HepG2 (cell line): ENCODE results near the gene NISCH. TPM values are rescaled to one million over a fixed set of nuclear protein-coding genes. Genes with fewer than 3 reads are reported as not detected.
A peak's percentile ranks its signal among the peaks of the same experiment; 100 is the strongest.

Source experiments
- ATAC-seq: fragments of 200-7000 bp; cut with Tn5 transposase; 3 replicates; pipeline ENCODE4 v1.9.1; 2020; ENCODE audit warnings: mild to moderate bottlenecking, moderate library complexity
- BruUV-seq: library from RNA; stranded (reverse); fragments of 400-500 nt; replicated peaks from 2 replicates; lab custom pipeline; 2021; lab: Mats Ljungman, UMichigan
- CTCF ChIA-PET: fragments of 300-600 bp; formaldehyde crosslinking; extraction: SDS; loops from one replicate; lab custom pipeline; 2021; ENCODE audit warnings: low total read pairs, inconsistent platforms, low intra/inter-chr PET ratio; lab: Yijun Ruan, JAX
- POLR2A ChIA-PET: fragments of 350-600 bp; sonication (Branson Sonifier 250); formaldehyde crosslinking; loops from one replicate; lab custom pipeline; 2020; ENCODE audit warnings: antibody characterized with exemption, inconsistent platforms; lab: Yijun Ruan, JAX
- DNase-seq: peaks from one replicate; pipeline ENCODE4 v3.0.0-alpha.2; 2015; ENCODE audit warnings: low spot score
- FAIRE-seq: peaks from 3 replicates; lab custom pipeline; 2011; peaks lifted over from hg19 to GRCh38; lab: Jason Lieb, UNC
- H2AFZ ChIP-seq: one replicate; pipeline ENCODE4 v1.6.1; 2011; ENCODE audit warnings: low read length, inconsistent platforms
- H3K27ac ChIP-seq: fragments of 300-600 bp; 3 replicates; pipeline ENCODE4 v1.8.0; 2011; ENCODE audit warnings: mixed run types, mild to moderate bottlenecking, mixed read lengths, low read length, inconsistent platforms; ENCODE audit not compliant: insufficient read depth; ENCODE audit errors: extremely low read length
- H3K27me3 ChIP-seq, 2 experiments: fragments of 200-600 bp in 1 of 2; 2 replicates in 1 of 2; 3 replicates in 1 of 2; pipeline versions ENCODE4 v1.6.0 to v1.8.0; 2011; ENCODE audit warnings: low read length in 2 of 2, mild to moderate bottlenecking in 2 of 2, moderate library complexity in 2 of 2, inconsistent platforms in 1 of 2; ENCODE audit not compliant: insufficient read depth in 2 of 2, control insufficient read depth in 1 of 2
- H3K36me3 ChIP-seq, 2 experiments: fragments of 200-600 bp in 1 of 2; replicated peaks in 1 of 2; 2 replicates in 1 of 2; 3 replicates in 1 of 2; pipeline versions ENCODE4 v1.5.1 to v1.8.0; 2011; ENCODE audit warnings: low read length in 2 of 2, inconsistent platforms in 1 of 2; ENCODE audit not compliant: insufficient read depth in 2 of 2, control insufficient read depth in 1 of 2
- H3K4me1 ChIP-seq: 2 replicates; pipeline ENCODE4 v1.5.1; 2012; ENCODE audit warnings: low read length, inconsistent platforms; ENCODE audit not compliant: insufficient read depth
- H3K4me2 ChIP-seq: 2 replicates; pipeline ENCODE4 v1.6.0; 2011; ENCODE audit warnings: low read depth, low read length, inconsistent platforms
- H3K4me3 ChIP-seq, 3 experiments: fragments of 200-600 bp in 1 of 3; sonication (generic), shearing (Covaris generic) in 1 of 3; replicated peaks in 1 of 3; 2 replicates each; pipeline ENCODE4 v1.5.1; 2011 to 2016; ENCODE audit warnings: low read length in 3 of 3, inconsistent platforms in 2 of 3, low read depth in 2 of 3, mild to moderate bottlenecking in 2 of 3, control low read depth in 1 of 3, mixed read lengths in 1 of 3; ENCODE audit not compliant: insufficient read depth in 1 of 3
- H3K79me2 ChIP-seq: one replicate; pipeline ENCODE4 v1.6.1; 2011; ENCODE audit warnings: low read length, inconsistent platforms; ENCODE audit not compliant: insufficient read depth
- H3K9ac ChIP-seq: 2 replicates; pipeline ENCODE4 v1.6.0; 2011; ENCODE audit warnings: mild to moderate bottlenecking, low read depth, low read length, inconsistent platforms; ENCODE audit not compliant: insufficient read depth
- H3K9me3 ChIP-seq: 2 replicates; pipeline ENCODE4 v1.5.1; 2012; ENCODE audit warnings: mild to moderate bottlenecking, low read length
- H4K20me1 ChIP-seq: 2 replicates; pipeline ENCODE4 v1.6.0; 2011; ENCODE audit warnings: inconsistent platforms, mild to moderate bottlenecking, low read length, moderate library complexity; ENCODE audit not compliant: insufficient read depth
- GLI4 ChIP-seq: sonication (generic); formaldehyde crosslinking; IDR thresholded peaks from 2 replicates; pipeline ENCODE4 v1.5.1; 2020; ENCODE audit warnings: missing genetic modification reagents, mild to moderate bottlenecking, moderate library complexity, borderline replicate concordance
- PHF8 ChIP-seq: sonication (generic); formaldehyde crosslinking; IDR thresholded peaks from 2 replicates; pipeline ENCODE4 v1.5.0; 2020; ENCODE audit warnings: missing genetic modification reagents
- RBM39 ChIP-seq: fragments of 200-400 bp; formaldehyde crosslinking; IDR thresholded peaks from one replicate; pipeline ENCODE4 v1.6.1; 2018; ENCODE audit warnings: antibody characterized with exemption, mild to moderate bottlenecking, low read depth, low read length; ENCODE audit not compliant: poor library complexity, severe bottlenecking
- TCF7L2 ChIP-seq: IDR thresholded peaks from 2 replicates; pipeline ENCODE4 v1.6.1; 2011; ENCODE audit warnings: mild to moderate bottlenecking, low read depth, low read length, moderate library complexity
- ZNF121 ChIP-seq: sonication (generic); formaldehyde crosslinking; IDR thresholded peaks from 2 replicates; pipeline ENCODE4 v1.5.0; 2020; ENCODE audit warnings: mild to moderate bottlenecking, missing genetic modification reagents
- ZNF263 ChIP-seq: sonication (generic); formaldehyde crosslinking; IDR thresholded peaks from 2 replicates; pipeline ENCODE4 v1.4.0; 2020; ENCODE audit warnings: missing genetic modification reagents
- WGBS: methylation state at CpG from one replicate; pipeline ENCODE4 v1.1.6; 2017; ENCODE audit warnings: low lambda C conversion rate; 5-methylcytosine and 5-hydroxymethylcytosine counted together
- in situ Hi-C: cut with HindIII; loops from 2 replicates; pipeline ENCODE4 v1.10.0; 2017; ENCODE audit warnings: low pct_unique_long_range_greater_than_20kb; ENCODE audit not compliant: extremely low pct_ligation_motif_present
- intact Hi-C: fragments of 100-400 bp; cut with micrococcal nuclease; formaldehyde crosslinking; loops from one replicate; pipeline ENCODE4 v1.10.0; 2022; ENCODE audit not compliant: unreplicated experiment
- polyA plus RNA-seq, 8 experiments: library from polyadenylated mRNA; depleted of rRNA in 3 of 8; stranded (reverse) in 7 of 8; unstranded in 1 of 8; fragments of >200 nt; fragmentation: Illumina TruSeq in 4 of 8; extraction: Trizol in 4 of 8; gene quantifications; 2 replicates each; pipeline versions ENCODE4 v1.2.1 to v1.2.3, GENCODE V29; 2011 to 2016; ENCODE audit warnings: low read depth in 4 of 8, missing spikeins in 1 of 8, mixed read lengths in 1 of 8; ENCODE audit not compliant: insufficient read depth in 1 of 8
- total RNA-seq, 5 experiments: library from RNA; depleted of rRNA; stranded (reverse); fragments of >200 nt; fragmentation: Illumina TruSeq; extraction: Trizol; gene quantifications; 2 replicates each; pipeline ENCODE4 v1.2.3, GENCODE V29; 2016; ENCODE audit warnings: low read depth in 1 of 5
- TF ChIP-seq, protein P1 (sequence below): IDR thresholded peaks from 2 replicates; pipeline ENCODE4 v1.6.1; 2016
- TF ChIP-seq, protein P2 (sequence below): sonication (generic); formaldehyde crosslinking; IDR thresholded peaks from 2 replicates; pipeline ENCODE4 v1.5.0; 2020; ENCODE audit warnings: mild to moderate bottlenecking, missing genetic modification reagents

Gene NISCH
- total and polyA plus RNA-seq, 2 of the 13 experiments (the other 11 are each of a cell fraction or from before 2014, with no cell fraction given), result 27.0 to 47.6 TPM

DNA sequence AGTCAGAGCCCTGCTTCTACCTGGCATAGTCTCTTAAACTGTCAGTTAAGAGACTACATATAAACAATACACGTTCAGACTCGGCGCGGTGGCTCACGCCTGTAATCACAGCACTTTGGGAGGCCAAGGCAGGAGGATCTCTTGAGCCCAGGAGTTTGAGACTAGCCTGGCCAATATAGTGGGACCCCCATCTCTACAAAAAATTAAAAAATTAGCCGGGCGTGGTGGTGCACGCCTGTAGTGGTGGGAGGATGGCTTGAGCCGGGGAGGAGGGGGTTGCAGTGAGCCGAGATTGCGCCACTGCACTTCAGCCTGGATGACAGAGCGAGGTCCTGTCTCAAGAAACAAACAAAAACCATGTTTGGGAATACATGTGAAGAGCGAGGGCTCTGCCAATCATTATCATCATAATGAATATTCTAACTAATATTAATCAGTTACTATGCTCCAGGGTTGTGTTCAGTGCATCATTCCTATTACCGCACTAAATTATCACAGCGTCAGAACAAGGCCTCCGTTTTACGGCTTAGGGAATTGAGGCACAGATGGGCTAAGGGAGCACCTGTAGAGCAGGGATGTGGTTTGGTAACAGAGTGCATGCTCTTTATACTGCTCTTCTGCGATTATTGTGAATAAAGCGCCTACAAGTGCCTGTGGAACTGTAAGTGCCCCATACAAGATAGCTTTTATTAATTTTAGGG, 80.2 kb downstream of the NISCH start:
- POLR2A ChIA-PET, result interaction anchor here (0.7 to 1.1 kb wide), 13 partner anchors 9 to 297 kb away, joined by 3 to 13 read pairs (median 4); partner anchors contain the start of gene TWF2
- Histone ChIP-seq H3K27ac (peak overlapping the region; percentile 85), H4K20me1 (peaks cover 17% of the 10 kb centered on the region), H3K9me3 (no peaks in the 10 kb centered on the region), H3K79me2 (peaks cover 68% of the 10 kb centered on the region), H3K4me1 (peaks cover 68% of the 10 kb centered on the region), H3K9ac (peak overlapping the region; percentile 86), H2AFZ (no peak overlapping the region), H3K4me2 (peak overlapping the region; percentile 84), H3K36me3 (peaks cover 0 to 7% of the 10 kb centered on the region in 2 experiments; a peak in 2 of 5 replicates), H3K27me3 (no peaks in the 10 kb centered on the region; a peak in 1 of 5 replicates), H3K4me3 (peak overlapping the region; percentile 1 to 87 (median 84))
- BruUV-seq, result no TSS peak
- 86% methylated on average over 19 of the region's 19 CpGs for WGBS
- FAIRE-seq (no peak), DNase-seq (no peak), ATAC-seq (no peak)
- CTCF ChIA-PET, result no interaction called here
- in situ Hi-C loops (no loop called here), intact Hi-C loops (no loop called here)
- TF ChIP-seq GLI4 (no peak), PHF8 (no peak), ZNF263 (CRISPR knock-in tag) (peak; percentile 65), RBM39 (no peak), ZNF121 (CRISPR knock-in tag) (peak; percentile 35; the same call in 1 of the 2 replicates), TCF7L2 (no peak)
- TF ChIP-seq, protein P1, sequence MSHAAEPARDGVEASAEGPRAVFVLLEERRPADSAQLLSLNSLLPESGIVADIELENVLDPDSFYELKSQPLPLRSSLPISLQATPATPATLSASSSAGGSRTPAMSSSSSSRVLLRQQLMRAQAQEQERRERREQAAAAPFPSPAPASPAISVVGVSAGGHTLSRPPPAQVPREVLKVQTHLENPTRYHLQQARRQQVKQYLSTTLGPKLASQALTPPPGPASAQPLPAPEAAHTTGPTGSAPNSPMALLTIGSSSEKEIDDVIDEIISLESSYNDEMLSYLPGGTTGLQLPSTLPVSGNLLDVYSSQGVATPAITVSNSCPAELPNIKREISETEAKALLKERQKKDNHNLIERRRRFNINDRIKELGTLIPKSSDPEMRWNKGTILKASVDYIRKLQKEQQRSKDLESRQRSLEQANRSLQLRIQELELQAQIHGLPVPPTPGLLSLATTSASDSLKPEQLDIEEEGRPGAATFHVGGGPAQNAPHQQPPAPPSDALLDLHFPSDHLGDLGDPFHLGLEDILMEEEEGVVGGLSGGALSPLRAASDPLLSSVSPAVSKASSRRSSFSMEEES, result no peak
- TF ChIP-seq, protein P2, sequence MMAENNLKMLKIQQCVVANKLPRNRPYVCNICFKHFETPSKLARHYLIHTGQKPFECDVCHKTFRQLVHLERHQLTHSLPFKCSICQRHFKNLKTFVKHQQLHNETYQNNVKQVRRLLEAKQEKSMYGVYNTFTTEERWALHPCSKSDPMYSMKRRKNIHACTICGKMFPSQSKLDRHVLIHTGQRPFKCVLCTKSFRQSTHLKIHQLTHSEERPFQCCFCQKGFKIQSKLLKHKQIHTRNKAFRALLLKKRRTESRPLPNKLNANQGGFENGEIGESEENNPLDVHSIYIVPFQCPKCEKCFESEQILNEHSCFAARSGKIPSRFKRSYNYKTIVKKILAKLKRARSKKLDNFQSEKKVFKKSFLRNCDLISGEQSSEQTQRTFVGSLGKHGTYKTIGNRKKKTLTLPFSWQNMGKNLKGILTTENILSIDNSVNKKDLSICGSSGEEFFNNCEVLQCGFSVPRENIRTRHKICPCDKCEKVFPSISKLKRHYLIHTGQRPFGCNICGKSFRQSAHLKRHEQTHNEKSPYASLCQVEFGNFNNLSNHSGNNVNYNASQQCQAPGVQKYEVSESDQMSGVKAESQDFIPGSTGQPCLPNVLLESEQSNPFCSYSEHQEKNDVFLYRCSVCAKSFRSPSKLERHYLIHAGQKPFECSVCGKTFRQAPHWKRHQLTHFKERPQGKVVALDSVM (CRISPR knock-in tag), result peak; percentile 41; the same call in 1 of the 2 replicates
